NCI-H82 treated with DMSO at 0.1 percent for 48 hours (cell line): ENCODE data around the gene ASB6.

Source experiments
- DNase-seq: peaks from one replicate; lab custom pipeline; 2025; ENCODE audit not compliant: unreplicated experiment; lab: John Stamatoyannopoulos, UW

Gene ASB6

GRCh38 chr9:129587487-129588262 lies 54.3 kb downstream of the ASB6 start:
- DNase-seq: peak; percentile 21

- DNase-seq: no peak
Measured at GRCh38 chr9:129586685-129587084, 55.3 kb downstream of the ASB6 start.

GRCh38 chr9:129586245-129586644 lies 55.7 kb downstream of the ASB6 start:
- DNase-seq: no peak

- DNase-seq: no peak
Measured at GRCh38 chr9:129585352-129585751, 56.6 kb downstream of the ASB6 start.
